Ascending aorta (tissue), 2 donors: ENCODE data around the gene PRXL2B. TPM values are rescaled to one million over a fixed set of nuclear protein-coding genes. Genes with fewer than 3 reads are reported as not detected.
A peak's percentile ranks its signal among the peaks of the same experiment; 100 is the strongest.

Experiments
- DNase-seq, 2 donors: peaks; one replicate each; pipeline ENCODE4 v3.0.0-alpha.2; 2019; ENCODE audit warnings: low spot score in 2 of 2
- H3K27ac ChIP-seq, 2 donors: fragments of 200-600 bp; sonication (generic); one replicate each; pipeline ENCODE4 v1.5.1; 2016 to 2017; ENCODE audit warnings: mild to moderate bottlenecking in 1 of 2
- H3K27me3 ChIP-seq: fragments of 200-600 bp; sonication (generic); one replicate; pipeline ENCODE4 v1.5.1; 2017
- H3K36me3 ChIP-seq, 2 donors: fragments of 200-600 bp; sonication (generic); one replicate each; pipeline ENCODE4 v1.5.1; 2016
- H3K4me1 ChIP-seq, 2 donors: fragments of 200-600 bp; sonication (generic); one replicate each; pipeline ENCODE4 v1.5.1; 2016 to 2017; ENCODE audit warnings: mild to moderate bottlenecking in 1 of 2
- H3K4me3 ChIP-seq, 2 donors: fragments of 200-600 bp; sonication (generic); one replicate each; pipeline ENCODE4 v1.5.1; 2016 to 2017; ENCODE audit warnings: mild to moderate bottlenecking in 1 of 2
- H3K9me3 ChIP-seq, 2 donors: fragments of 200-600 bp; sonication (generic); one replicate each; pipeline ENCODE4 v1.5.1; 2016
- CTCF ChIP-seq, 3 experiments: fragments of 200-600 bp in 2 of 3; fragments of 450-650 bp in 1 of 3; sonication (generic) in 2 of 3; IDR thresholded peaks; one replicate each; pipeline ENCODE4 v1.5.1; 2016 to 2019; ENCODE audit warnings: antibody characterized with exemption in 3 of 3, mild to moderate bottlenecking in 1 of 3, moderate library complexity in 1 of 3
- intact Hi-C: fragments of 100-400 bp; cut with DNase I; formaldehyde crosslinking; loops from one replicate; pipeline ENCODE4 v1.15.1; 2023
- total RNA-seq: library from RNA; depleted of rRNA; stranded (reverse); fragments of >200 nt; gene quantifications from one replicate; pipeline ENCODE4 v1.1.0, GENCODE V29; 2016

PRXL2B gene
- total RNA-seq, 1 donor from 2014 or later = 20.1 TPM

- intact Hi-C loops = loop anchor here (1.0 to 10.0 kb wide), 8 partner anchors 37 to 1317 kb away; partner anchors contain the start of genes C1orf174, FAAP20, MORN1 and PANK4
- no peak for TF ChIP-seq CTCF (IDR thresholded peaks at IDR 0.05)
- H3K27ac ChIP-seq = peak overlapping the region; percentile 91 to 94
- peak; percentile 55 to 87 for DNase-seq
- no peaks in the 10 kb centered on the region for H3K9me3 ChIP-seq
- H3K36me3 ChIP-seq = peaks cover 0 to 4% of the 10 kb centered on the region in 2 donors
- no peaks in the 10 kb centered on the region for H3K27me3 ChIP-seq
- H3K4me1 ChIP-seq = peaks cover 13 to 14% of the 10 kb centered on the region in 2 donors
- H3K4me3 ChIP-seq = peak overlapping the region; percentile 79 to 85
These were observed 1.1 kb upstream of the PRXL2B start for GRCh38 chr1:2585318-2586092.

DNA sequence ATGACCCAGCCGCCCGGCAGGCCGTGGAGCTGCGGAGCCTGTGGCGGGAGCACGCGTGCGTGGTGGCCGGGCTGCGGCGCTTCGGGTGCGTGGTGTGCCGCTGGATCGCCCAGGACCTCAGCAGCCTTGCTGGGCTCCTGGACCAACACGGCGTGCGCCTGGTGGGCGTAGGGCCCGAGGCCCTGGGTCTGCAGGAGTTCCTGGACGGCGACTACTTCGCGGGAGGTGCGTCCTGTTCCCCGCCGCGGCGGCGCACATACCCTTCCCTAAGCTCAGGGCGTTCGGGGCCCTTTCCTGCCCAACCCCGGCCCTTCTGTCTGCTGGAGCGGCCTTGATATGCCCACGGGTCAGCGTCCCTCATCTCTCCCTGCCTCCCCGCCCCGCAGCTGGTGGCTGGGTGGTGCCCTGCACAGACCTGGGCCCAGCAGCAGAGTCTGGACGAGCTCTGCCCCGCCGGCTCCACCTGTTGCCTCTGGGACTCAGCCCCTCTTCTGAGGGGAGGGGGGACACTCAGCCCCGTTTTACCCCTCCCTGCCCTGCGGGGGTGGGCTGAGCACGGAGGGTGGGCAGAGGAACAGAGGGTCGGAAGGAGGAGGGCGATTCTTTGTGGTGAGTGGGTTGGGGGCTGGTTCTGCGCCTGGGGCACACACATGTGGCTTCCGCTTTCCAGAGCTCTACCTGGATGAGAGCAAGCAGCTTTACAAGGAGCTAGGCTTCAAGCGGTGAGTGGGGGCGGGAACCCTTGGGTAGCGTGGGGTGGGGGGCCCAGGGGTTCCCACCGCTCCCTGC, 688 bp downstream of the PRXL2B start:
- Histone ChIP-seq H3K36me3 (peaks cover 0 to 4% of the 10 kb centered on the region in 2 donors), H3K9me3 (no peaks in the 10 kb centered on the region), H3K4me3 (peak overlapping the region; percentile 79 to 85), H3K27ac (peak overlapping the region in 1 of 2 donors; percentile 91), H3K4me1 (peaks cover 13 to 14% of the 10 kb centered on the region in 2 donors), H3K27me3 (no peaks in the 10 kb centered on the region)
- TF ChIP-seq CTCF (IDR thresholded peaks at IDR 0.05) = no peak
- intact Hi-C loops = loop anchor here (2.0 to 10.0 kb wide), 4 partner anchors 56 to 1315 kb away; partner anchors contain the start of genes C1orf174, FAAP20 and TPRG1L
- DNase-seq = no peak

DNA sequence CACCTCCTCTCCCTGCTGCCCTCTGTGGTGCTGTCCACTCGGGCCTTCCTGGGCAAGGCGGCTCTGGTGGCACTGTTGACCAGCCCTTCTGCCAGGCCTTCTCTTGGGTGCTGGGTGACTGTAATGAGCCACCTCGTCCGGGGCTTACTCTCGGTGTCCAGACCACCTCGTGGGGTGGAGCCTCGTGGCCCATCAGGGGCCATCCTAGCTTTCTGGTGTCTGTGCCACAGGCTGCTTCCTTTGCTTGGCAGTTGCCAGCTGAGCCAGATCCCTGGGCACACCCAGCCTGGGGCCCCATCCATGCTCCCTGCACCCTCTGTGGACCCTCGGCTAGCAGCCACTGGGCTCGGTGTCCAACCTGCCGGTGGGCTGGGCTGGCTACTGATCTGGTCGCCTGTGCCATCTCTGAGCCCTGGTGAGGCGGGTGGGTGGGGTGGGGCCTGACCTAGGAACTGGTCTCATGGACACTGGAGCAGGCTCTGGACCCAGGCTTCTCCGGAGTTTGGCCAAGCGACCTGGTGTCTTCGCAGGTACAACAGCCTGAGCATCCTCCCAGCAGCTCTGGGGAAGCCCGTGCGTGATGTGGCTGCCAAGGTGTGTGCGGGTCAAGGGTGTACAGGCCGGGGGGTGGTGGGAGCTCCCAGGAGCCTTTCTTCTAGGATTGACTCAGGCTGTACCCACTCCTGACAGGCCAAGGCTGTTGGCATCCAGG, 1.4 kb downstream of the PRXL2B start:
- H3K4me3 ChIP-seq = peak overlapping the region in 1 of 2 donors; percentile 79
- H3K27ac ChIP-seq = no peak overlapping the region
- peaks cover 0 to 4% of the 10 kb centered on the region in 2 donors for H3K36me3 ChIP-seq
- DNase-seq = no peak
- no peak for TF ChIP-seq CTCF (IDR thresholded peaks at IDR 0.05)
- intact Hi-C loops = loop anchor here (2.0 to 10.0 kb wide), 4 partner anchors 55 to 1314 kb away; partner anchors contain the start of genes C1orf174, FAAP20 and TPRG1L
- no peaks in the 10 kb centered on the region for H3K9me3 ChIP-seq
- no peaks in the 10 kb centered on the region for H3K27me3 ChIP-seq
- peaks cover 13 to 14% of the 10 kb centered on the region in 2 donors for H3K4me1 ChIP-seq

- intact Hi-C loops = loop anchor here (5.0 to 10.0 kb wide), 3 partner anchors 397 to 1313 kb away; partner anchors contain the start of genes C1orf174, FAAP20 and TPRG1L
- no peak for TF ChIP-seq CTCF (IDR thresholded peaks at IDR 0.05)
- DNase-seq = no peak
- H3K4me1 ChIP-seq = peaks cover 13 to 14% of the 10 kb centered on the region in 2 donors
- peaks cover 0 to 4% of the 10 kb centered on the region in 2 donors for H3K36me3 ChIP-seq
- H3K9me3 ChIP-seq = no peaks in the 10 kb centered on the region
- no peak overlapping the region for H3K27ac ChIP-seq
- H3K4me3 ChIP-seq = no peak overlapping the region
- H3K27me3 ChIP-seq = no peaks in the 10 kb centered on the region
These were observed 2.3 kb downstream of the PRXL2B start for GRCh38 chr1:2588661-2589430.
